IMR-90 (cell line): ENCODE results near the gene GSG1L. TPM values are rescaled to one million over a fixed set of nuclear protein-coding genes. Genes with fewer than 3 reads are reported as not detected.

Experiments used
- ATAC-seq: fragments of 200-7000 bp; cut with Tn5 transposase; 2 replicates; pipeline ENCODE4 v1.9.1; 2020; ENCODE audit warnings: low read depth, mild to moderate bottlenecking, moderate library complexity
- BruUV-seq: library from RNA; stranded (reverse); fragments of 400-500 nt; replicated peaks from 2 replicates; lab custom pipeline; 2021; lab: Mats Ljungman, UMichigan
- CTCF ChIA-PET: fragments of 300-600 bp; formaldehyde crosslinking; extraction: SDS; loops from one replicate; lab custom pipeline; 2021; ENCODE audit warnings: antibody characterized with exemption; lab: Yijun Ruan, JAX
- POLR2A ChIA-PET: fragments of 300-600 bp; sonication (Branson Sonifier 250); formaldehyde crosslinking; loops from one replicate; lab custom pipeline; 2022; ENCODE audit warnings: antibody characterized with exemption; ENCODE audit not compliant: unreplicated experiment; lab: Charles Lee
- DNase-seq: peaks from one replicate; pipeline ENCODE4 v3.0.0; 2013
- H2AFZ ChIP-seq: replicated peaks from 2 replicates; pipeline ENCODE3; 2013; ENCODE audit warnings: low read length, mild to moderate bottlenecking; ENCODE audit not compliant: poor library complexity
- H2AK5ac ChIP-seq: 2 replicates; pipeline ENCODE4 v1.6.1; 2013; ENCODE audit warnings: low read depth, low read length, inconsistent platforms
- H2AK9ac ChIP-seq: replicated peaks from 2 replicates; pipeline ENCODE3; 2013; ENCODE audit warnings: mild to moderate bottlenecking, low read depth, low read length, moderate library complexity; ENCODE audit not compliant: poor library complexity
- H2BK120ac ChIP-seq: 2 replicates; pipeline ENCODE4 v1.6.1; 2013; ENCODE audit warnings: low read depth, low read length, inconsistent platforms
- H2BK15ac ChIP-seq: 3 replicates; pipeline ENCODE4 v1.6.1; 2013; ENCODE audit warnings: low read depth, low read length, inconsistent platforms
- H2BK20ac ChIP-seq: 2 replicates; pipeline ENCODE4 v1.6.1; 2013; ENCODE audit warnings: low read depth, mild to moderate bottlenecking, inconsistent platforms, low read length, moderate library complexity
- H2BK5ac ChIP-seq: 2 replicates; pipeline ENCODE4 v1.6.1; 2013; ENCODE audit warnings: mild to moderate bottlenecking, low read depth, low read length, inconsistent platforms; ENCODE audit not compliant: poor library complexity, severe bottlenecking
- H3K14ac ChIP-seq: replicated peaks from 2 replicates; pipeline ENCODE4 v1.6.1; 2013; ENCODE audit warnings: low read depth, low read length, inconsistent platforms
- H3K18ac ChIP-seq: 2 replicates; pipeline ENCODE4 v1.6.1; 2013; ENCODE audit warnings: low read depth, low read length, control low read depth
- H3K23ac ChIP-seq: 2 replicates; pipeline ENCODE4 v1.6.1; 2013; ENCODE audit warnings: low read depth, low read length, inconsistent platforms
- H3K27ac ChIP-seq: 2 replicates; pipeline ENCODE4 v1.5.1; 2013; ENCODE audit warnings: mild to moderate bottlenecking, control low read depth, low read length; ENCODE audit not compliant: insufficient read depth
- H3K27me3 ChIP-seq: 2 replicates; pipeline ENCODE4 v1.6.1; 2013; ENCODE audit warnings: low read length; ENCODE audit not compliant: control insufficient read depth, insufficient read depth
- H3K36me3 ChIP-seq: 2 replicates; pipeline ENCODE4 v1.6.1; 2013; ENCODE audit warnings: low read length, mixed read lengths; ENCODE audit not compliant: control insufficient read depth, insufficient read depth
- H3K4ac ChIP-seq: 2 replicates; pipeline ENCODE4 v1.6.1; 2013; ENCODE audit warnings: low read depth, low read length, inconsistent platforms
- H3K4me1 ChIP-seq: 2 replicates; pipeline ENCODE4 v1.6.1; 2013; ENCODE audit warnings: low read length, mixed read lengths; ENCODE audit not compliant: control insufficient read depth, insufficient read depth
- H3K4me2 ChIP-seq: 2 replicates; pipeline ENCODE4 v1.6.1; 2013; ENCODE audit warnings: low read depth, mild to moderate bottlenecking, control low read depth, low read length, moderate library complexity
- H3K4me3 ChIP-seq: 2 replicates; pipeline ENCODE4 v1.5.1; 2013; ENCODE audit warnings: low read depth, mild to moderate bottlenecking, control low read depth, low read length, moderate library complexity; ENCODE audit not compliant: insufficient read depth
- H3K56ac ChIP-seq: 2 replicates; pipeline ENCODE4 v1.6.1; 2013; ENCODE audit warnings: low read length, inconsistent platforms; ENCODE audit not compliant: insufficient read depth; ENCODE audit errors: extremely low read depth
- H3K79me1 ChIP-seq, 2 experiments: 2 replicates each; pipeline ENCODE4 v1.6.1; 2013; ENCODE audit warnings: low read length in 2 of 2, inconsistent platforms in 1 of 2, low read depth in 1 of 2
- H3K9ac ChIP-seq: 2 replicates; pipeline ENCODE4 v1.6.1; 2013; ENCODE audit warnings: low read depth, low read length, control low read depth
- H3K9me1 ChIP-seq: 2 replicates; pipeline ENCODE4 v1.6.1; 2013; ENCODE audit warnings: low read length, inconsistent platforms; ENCODE audit not compliant: insufficient read depth
- H3K9me3 ChIP-seq: 2 replicates; pipeline ENCODE4 v1.6.1; 2013; ENCODE audit warnings: low read length; ENCODE audit not compliant: control insufficient read depth, insufficient read depth
- H4K20me1 ChIP-seq: 2 replicates; pipeline ENCODE4 v1.6.1; 2013; ENCODE audit warnings: low read length, inconsistent platforms; ENCODE audit not compliant: insufficient read depth
- H4K5ac ChIP-seq: 2 replicates; pipeline ENCODE4 v1.6.1; 2013; ENCODE audit warnings: mild to moderate bottlenecking, low read depth, low read length, control low read depth
- H4K8ac ChIP-seq, 2 experiments: 2 replicates each; pipeline ENCODE4 v1.6.1; 2013; ENCODE audit warnings: low read depth in 2 of 2, low read length in 2 of 2, control low read depth in 1 of 2, inconsistent platforms in 1 of 2
- H4K91ac ChIP-seq: 2 replicates; pipeline ENCODE4 v1.6.1; 2013; ENCODE audit warnings: low read depth, low read length, inconsistent platforms; ENCODE audit not compliant: insufficient read depth
- BHLHE40 ChIP-seq: fragments of 150-350 bp; IDR thresholded peaks from 2 replicates; pipeline ENCODE4 v1.6.1; 2016; ENCODE audit warnings: mild to moderate bottlenecking, low read depth, low read length
- CEBPB ChIP-seq: IDR thresholded peaks from 2 replicates; pipeline ENCODE4 v1.6.1; 2012; ENCODE audit warnings: low read depth, low read length, improper control_type of control experiment
- CHD1 ChIP-seq: IDR thresholded peaks from 2 replicates; pipeline ENCODE4 v1.6.1; 2012; ENCODE audit warnings: low read depth, low read length, improper control_type of control experiment
- FOS ChIP-seq: fragments of 150-350 bp; IDR thresholded peaks from 2 replicates; pipeline ENCODE4 v1.6.1; 2016; ENCODE audit warnings: low read depth, low read length
- MAFK ChIP-seq: IDR thresholded peaks from 2 replicates; pipeline ENCODE4 v1.6.1; 2012; ENCODE audit warnings: low read depth, low read length, improper control_type of control experiment
- MAZ ChIP-seq: IDR thresholded peaks from 2 replicates; pipeline ENCODE4 v1.6.1; 2012; ENCODE audit warnings: low read depth, mild to moderate bottlenecking, low read length, improper control_type of control experiment, moderate library complexity, borderline replicate concordance
- MXI1 ChIP-seq: IDR thresholded peaks from 2 replicates; pipeline ENCODE4 v1.6.1; 2012; ENCODE audit warnings: low read depth, mild to moderate bottlenecking, low read length, moderate library complexity, borderline replicate concordance
- NFE2L2 ChIP-seq: fragments of 150-350 bp; IDR thresholded peaks from 2 replicates; pipeline ENCODE4 v1.6.1; 2016; ENCODE audit warnings: low read depth, mild to moderate bottlenecking, low read length
- POLR2A ChIP-seq: IDR thresholded peaks from 2 replicates; pipeline ENCODE4 v1.6.1; 2012; ENCODE audit warnings: mild to moderate bottlenecking, low read depth, low read length
- RAD21 ChIP-seq: IDR thresholded peaks from 2 replicates; pipeline ENCODE4 v1.6.1; 2012; ENCODE audit warnings: low read length, improper control_type of control experiment
- RCOR1 ChIP-seq: IDR thresholded peaks from 2 replicates; pipeline ENCODE4 v1.6.1; 2012; ENCODE audit warnings: mild to moderate bottlenecking, low read length, improper control_type of control experiment; ENCODE audit not compliant: insufficient replicate concordance
- RFX5 ChIP-seq: IDR thresholded peaks from 2 replicates; pipeline ENCODE4 v1.8.0; 2012; ENCODE audit warnings: low read depth, mild to moderate bottlenecking, low read length, moderate library complexity
- SMC3 ChIP-seq: fragments of 150-350 bp; IDR thresholded peaks from 2 replicates; pipeline ENCODE4 v1.6.1; 2016; ENCODE audit warnings: low read depth, mild to moderate bottlenecking, antibody characterized with exemption, low read length, moderate library complexity
- WGBS, 2 experiments: methylation state at CpG; one replicate each; pipeline versions ENCODE4 v1.1.5 to v1.1.7; 2013; ENCODE audit warnings: missing lambda C conversion rate in 2 of 2; ENCODE audit not compliant: insufficient read length in 1 of 2; ENCODE audit errors: extremely low coverage in 2 of 2; 5-methylcytosine and 5-hydroxymethylcytosine counted together
- dilution Hi-C: fragments of 300-500 bp; cut with HindIII; formaldehyde crosslinking; loops from one replicate; pipeline ENCODE4 v1.14.3; 2018; ENCODE audit warnings: low sequenced_read_pairs; ENCODE audit not compliant: unreplicated experiment
- in situ Hi-C: fragments of 300-500 bp; cut with MboI; formaldehyde crosslinking; loops from 3 replicates; pipeline ENCODE4 v1.14.3; 2019; ENCODE audit warnings: low sequenced_read_pairs, inconsistent platforms, mixed read lengths
- intact Hi-C: fragments of 100-400 bp; cut with micrococcal nuclease; formaldehyde crosslinking; loops from 2 replicates; pipeline ENCODE4 v1.10.0; 2022
- polyA plus RNA-seq, 3 experiments: library from polyadenylated mRNA; depleted of rRNA; stranded (reverse); fragments of >200 nt; gene quantifications; 2 replicates each; pipeline ENCODE4 v1.2.3, GENCODE V29; 2012; ENCODE audit warnings: low replicate concordance in 1 of 3
- total RNA-seq: library from RNA; depleted of rRNA; stranded (reverse); fragments of >200 nt; gene quantifications from 2 replicates; pipeline ENCODE4 v1.2.3, GENCODE V29; 2012
- TF ChIP-seq, protein P1 (sequence below): conservative IDR thresholded peaks from 2 replicates; pipeline ENCODE4 v1.5.1; 2012; ENCODE audit warnings: mild to moderate bottlenecking, low read depth, low read length, improper control_type of control experiment
- TF ChIP-seq, protein P2 (sequence below): fragments of 150-350 bp; IDR thresholded peaks from 2 replicates; pipeline ENCODE4 v1.6.1; 2016; ENCODE audit warnings: low read depth, mild to moderate bottlenecking, low read length, moderate library complexity, borderline replicate concordance
- TF ChIP-seq, protein P3 (sequence below): fragments of 150-350 bp; IDR thresholded peaks from 2 replicates; pipeline ENCODE4 v1.6.1; 2017; ENCODE audit warnings: mild to moderate bottlenecking, antibody characterized with exemption, low read length, low read depth

GSG1L gene
- total and polyA plus RNA-seq, 2 of the 4 experiments (the other 2 are of a cell fraction): not detected

- no peak overlapping the region for H2BK5ac ChIP-seq
- no CpG with 5 or more reads among the region's 9 CpGs for WGBS, 2 experiments
- H3K14ac ChIP-seq: no peak overlapping the region
- H2AK9ac ChIP-seq: no peak overlapping the region
- intact Hi-C loops: no loop called here
- no peaks in the 10 kb centered on the region for H4K20me1 ChIP-seq
- H3K4me2 ChIP-seq: no peak overlapping the region
- no peak overlapping the region for H3K4me3 ChIP-seq
- H3K4ac ChIP-seq: no peak overlapping the region
- H3K4me1 ChIP-seq: no peaks in the 10 kb centered on the region
- H2AK5ac ChIP-seq: no peak overlapping the region
- no peaks in the 10 kb centered on the region for H3K79me1 ChIP-seq
- dilution Hi-C loops: no loop called here
- DNase-seq: no peak
- no peak overlapping the region for H3K23ac ChIP-seq
- in situ Hi-C loops: no loop called here
- H3K36me3 ChIP-seq: no peaks in the 10 kb centered on the region
- ChIA-PET POLR2A (no interaction called here), CTCF (no interaction called here)
- H3K27me3 ChIP-seq: no peaks in the 10 kb centered on the region; the same call in 1 of the 2 replicates
- H3K27ac ChIP-seq: no peak overlapping the region
- no peak overlapping the region for H2BK15ac ChIP-seq
- no peak overlapping the region for H3K18ac ChIP-seq
- H4K5ac ChIP-seq: no peak overlapping the region
- H4K8ac ChIP-seq: no peak overlapping the region
- no peaks in the 10 kb centered on the region for H3K9me1 ChIP-seq
- H2BK20ac ChIP-seq: no peak overlapping the region
- ATAC-seq: no peak
- no peak overlapping the region for H4K91ac ChIP-seq
- no peak for TF ChIP-seq POLR2A
- TF ChIP-seq SMC3: no peak
- no peak for TF ChIP-seq CHD1
- no peak for TF ChIP-seq FOS
- TF ChIP-seq MAFK: no peak
- TF ChIP-seq, protein P1, sequence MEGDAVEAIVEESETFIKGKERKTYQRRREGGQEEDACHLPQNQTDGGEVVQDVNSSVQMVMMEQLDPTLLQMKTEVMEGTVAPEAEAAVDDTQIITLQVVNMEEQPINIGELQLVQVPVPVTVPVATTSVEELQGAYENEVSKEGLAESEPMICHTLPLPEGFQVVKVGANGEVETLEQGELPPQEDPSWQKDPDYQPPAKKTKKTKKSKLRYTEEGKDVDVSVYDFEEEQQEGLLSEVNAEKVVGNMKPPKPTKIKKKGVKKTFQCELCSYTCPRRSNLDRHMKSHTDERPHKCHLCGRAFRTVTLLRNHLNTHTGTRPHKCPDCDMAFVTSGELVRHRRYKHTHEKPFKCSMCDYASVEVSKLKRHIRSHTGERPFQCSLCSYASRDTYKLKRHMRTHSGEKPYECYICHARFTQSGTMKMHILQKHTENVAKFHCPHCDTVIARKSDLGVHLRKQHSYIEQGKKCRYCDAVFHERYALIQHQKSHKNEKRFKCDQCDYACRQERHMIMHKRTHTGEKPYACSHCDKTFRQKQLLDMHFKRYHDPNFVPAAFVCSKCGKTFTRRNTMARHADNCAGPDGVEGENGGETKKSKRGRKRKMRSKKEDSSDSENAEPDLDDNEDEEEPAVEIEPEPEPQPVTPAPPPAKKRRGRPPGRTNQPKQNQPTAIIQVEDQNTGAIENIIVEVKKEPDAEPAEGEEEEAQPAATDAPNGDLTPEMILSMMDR: no peak
- TF ChIP-seq MXI1: no peak
- no peak for TF ChIP-seq RCOR1
- TF ChIP-seq RAD21: no peak
- TF ChIP-seq, protein P2, sequence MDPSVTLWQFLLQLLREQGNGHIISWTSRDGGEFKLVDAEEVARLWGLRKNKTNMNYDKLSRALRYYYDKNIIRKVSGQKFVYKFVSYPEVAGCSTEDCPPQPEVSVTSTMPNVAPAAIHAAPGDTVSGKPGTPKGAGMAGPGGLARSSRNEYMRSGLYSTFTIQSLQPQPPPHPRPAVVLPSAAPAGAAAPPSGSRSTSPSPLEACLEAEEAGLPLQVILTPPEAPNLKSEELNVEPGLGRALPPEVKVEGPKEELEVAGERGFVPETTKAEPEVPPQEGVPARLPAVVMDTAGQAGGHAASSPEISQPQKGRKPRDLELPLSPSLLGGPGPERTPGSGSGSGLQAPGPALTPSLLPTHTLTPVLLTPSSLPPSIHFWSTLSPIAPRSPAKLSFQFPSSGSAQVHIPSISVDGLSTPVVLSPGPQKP: no peak
- TF ChIP-seq RFX5: no peak
- TF ChIP-seq NFE2L2: no peak
- TF ChIP-seq CEBPB: no peak
- TF ChIP-seq BHLHE40: no peak
- TF ChIP-seq MAZ: no peak
- TF ChIP-seq, protein P3, sequence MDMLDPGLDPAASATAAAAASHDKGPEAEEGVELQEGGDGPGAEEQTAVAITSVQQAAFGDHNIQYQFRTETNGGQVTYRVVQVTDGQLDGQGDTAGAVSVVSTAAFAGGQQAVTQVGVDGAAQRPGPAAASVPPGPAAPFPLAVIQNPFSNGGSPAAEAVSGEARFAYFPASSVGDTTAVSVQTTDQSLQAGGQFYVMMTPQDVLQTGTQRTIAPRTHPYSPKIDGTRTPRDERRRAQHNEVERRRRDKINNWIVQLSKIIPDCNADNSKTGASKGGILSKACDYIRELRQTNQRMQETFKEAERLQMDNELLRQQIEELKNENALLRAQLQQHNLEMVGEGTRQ: no peak
- BruUV-seq: no TSS peak
- no peak overlapping the region for H3K56ac ChIP-seq
- H3K9me3 ChIP-seq: peaks cover 2% of the 10 kb centered on the region
- no peak overlapping the region for H2AFZ ChIP-seq
- no peak overlapping the region for H3K9ac ChIP-seq
- no peak overlapping the region for H2BK120ac ChIP-seq
These were observed 71.6 kb downstream of the GSG1L start for GRCh38 chr16:27991876-27992275.
